GM19239 (cell line): Measurements from ENCODE around the gene PHRF1.

Source experiments
- DNase-seq: peaks from one replicate; pipeline ENCODE4 v3.0.0; 2011; ENCODE audit warnings: low spot score; ENCODE audit not compliant: insufficient read length
- FAIRE-seq: peaks from 2 replicates; lab custom pipeline; 2011; peaks lifted over from hg19 to GRCh38; lab: Jason Lieb, UNC

PHRF1 gene

DNA sequence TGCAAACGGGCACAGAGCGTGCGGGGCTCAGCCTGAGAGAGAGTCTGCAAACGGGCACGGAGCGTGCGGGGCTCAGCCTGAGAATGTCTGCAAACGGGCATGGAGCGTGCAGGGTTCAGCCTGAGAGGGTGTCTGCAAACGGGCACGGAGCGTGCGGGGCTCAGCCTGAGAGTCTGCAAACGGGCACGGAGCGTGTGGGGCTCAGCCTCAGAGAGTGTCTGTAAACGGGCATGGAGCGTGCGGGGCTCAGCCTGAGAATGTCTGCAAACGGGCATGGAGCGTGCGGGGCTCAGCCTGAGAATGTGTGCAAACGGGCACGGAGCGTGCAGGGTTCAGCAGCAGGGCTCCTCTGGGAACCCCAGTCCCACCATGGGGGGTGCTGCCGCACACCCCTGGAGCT, 13.5 kb downstream of the PHRF1 start:
- FAIRE-seq, result no peak

DNA sequence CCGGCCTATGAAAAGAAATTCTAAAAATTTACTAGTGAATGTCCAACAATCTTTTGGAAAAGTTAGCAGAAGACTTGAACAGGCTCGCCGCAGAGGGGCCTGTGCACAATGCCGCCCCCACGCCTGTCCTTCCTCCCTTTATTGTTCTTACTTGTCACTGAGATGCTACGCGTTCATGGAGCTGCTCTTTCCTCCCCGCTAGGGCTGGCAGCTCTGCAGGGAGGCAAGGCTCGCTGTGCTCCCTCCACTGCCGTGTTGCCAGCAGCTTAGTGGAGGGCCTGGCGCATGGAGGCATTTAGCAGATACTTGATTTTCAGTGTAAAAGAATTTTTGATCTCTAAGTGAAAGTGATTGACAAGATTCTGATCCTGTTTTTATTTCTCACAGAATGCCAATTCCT, 14.7 kb downstream of the PHRF1 start:
- FAIRE-seq, result no peak
- no peak for DNase-seq

More for the DNA sequence above, 13.5 kb downstream of the PHRF1 start:
- no peak for DNase-seq

DNA sequence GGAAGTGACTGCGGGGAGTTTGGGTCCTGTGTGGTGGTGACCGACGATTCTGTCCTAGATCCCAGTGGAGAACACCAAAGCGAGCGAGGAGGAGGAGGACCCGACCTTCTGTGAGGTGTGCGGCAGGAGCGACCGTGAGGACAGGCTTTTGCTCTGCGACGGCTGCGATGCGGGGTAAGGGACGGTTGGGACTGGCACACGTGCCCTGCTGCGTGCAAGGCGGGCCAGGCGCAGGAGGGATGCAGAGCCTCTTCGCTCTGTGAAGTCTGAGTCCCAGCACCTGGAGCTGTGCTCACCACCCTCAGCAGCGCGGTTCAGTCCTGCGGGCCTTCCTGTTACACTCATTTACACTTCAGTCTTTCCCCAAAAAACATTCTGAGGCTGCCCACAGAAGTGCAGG, 16.2 kb downstream of the PHRF1 start:
- FAIRE-seq, result no peak

DNA sequence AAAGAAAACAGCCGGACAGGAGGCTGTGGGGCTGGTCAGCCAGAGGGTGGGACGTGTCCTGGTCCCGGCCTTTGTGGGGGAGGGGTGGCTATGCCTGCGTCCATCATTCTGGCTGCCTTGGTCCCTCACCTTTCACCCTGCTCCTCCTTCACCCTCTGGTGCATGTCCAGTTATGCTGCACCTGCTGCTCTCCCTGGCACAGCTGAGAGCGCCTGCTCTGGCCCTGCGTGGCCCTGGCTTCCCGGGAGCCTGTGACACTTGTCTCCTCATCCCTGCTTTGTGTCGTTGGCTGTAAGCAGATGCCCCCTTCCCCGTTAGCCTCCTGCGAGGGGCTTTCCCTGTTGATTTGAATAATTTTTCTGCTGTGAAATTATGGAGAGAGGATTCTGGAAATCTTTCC, 16.6 kb downstream of the PHRF1 start:
- FAIRE-seq (no peak), DNase-seq (no peak)

More for the DNA sequence above, 16.2 kb downstream of the PHRF1 start:
- DNase-seq, result no peak

DNA sequence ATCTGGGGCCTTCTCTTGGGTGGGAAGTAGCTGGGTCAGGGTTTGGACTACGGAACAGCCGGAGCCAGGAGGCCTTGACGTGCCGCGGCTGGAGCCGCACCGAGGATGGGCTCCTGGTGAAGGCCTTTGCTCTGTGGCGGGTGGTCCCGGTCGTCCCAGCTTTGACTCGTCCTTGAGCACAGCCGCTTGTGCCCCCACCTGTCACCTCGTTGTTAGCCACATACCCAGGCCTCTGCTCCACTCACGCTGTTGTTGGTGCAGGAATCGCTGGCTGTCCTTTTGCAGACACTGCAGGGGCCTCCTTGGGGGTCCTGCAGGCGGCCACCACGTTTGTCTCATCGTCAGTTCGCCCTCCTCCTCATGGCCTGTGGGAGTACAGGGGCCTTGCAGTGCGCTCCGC, 17.1 kb downstream of the PHRF1 start:
- no peak for DNase-seq
- FAIRE-seq, result no peak

DNA sequence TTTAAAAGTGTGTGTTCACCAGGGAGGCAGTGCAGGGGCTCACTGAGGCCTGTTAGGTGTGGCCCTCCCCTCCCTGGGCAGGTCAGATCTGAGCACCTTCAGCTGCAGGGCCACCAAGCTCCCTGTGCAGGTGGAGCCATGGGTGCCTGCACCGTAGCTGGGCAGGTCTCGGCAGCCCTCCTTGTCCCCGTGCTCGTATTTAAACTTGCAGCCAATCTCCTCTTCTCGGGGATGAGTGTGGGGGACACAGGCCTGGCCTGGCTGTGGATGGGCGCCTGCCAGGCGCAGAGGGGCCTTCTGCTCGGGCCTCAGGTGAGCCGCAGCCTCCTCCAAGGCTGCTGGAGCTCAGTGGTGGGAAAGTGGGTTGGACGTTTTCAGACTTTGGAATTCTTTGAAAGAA, 19.1 kb downstream of the PHRF1 start:
- DNase-seq (no peak), FAIRE-seq (no peak)

GRCh38 chr11:596374-596773, 20.1 kb downstream of the PHRF1 start:
- FAIRE-seq (no peak), DNase-seq (no peak)

- FAIRE-seq (no peak), DNase-seq (no peak)
Measured at GRCh38 chr11:597166-597725, 21.0 kb downstream of the PHRF1 start.

- no peak for DNase-seq
- no peak for FAIRE-seq
Measured at GRCh38 chr11:598005-598680, 21.9 kb downstream of the PHRF1 start.

- no peak for FAIRE-seq
- DNase-seq, result no peak
Measured at GRCh38 chr11:601573-602245, 25.4 kb downstream of the PHRF1 start.

GRCh38 chr11:603154-603553, 26.9 kb downstream of the PHRF1 start:
- no peak for DNase-seq
- FAIRE-seq, result no peak

- no peak for DNase-seq
- FAIRE-seq, result no peak
Measured at GRCh38 chr11:605286-606129, 29.2 kb downstream of the PHRF1 start.

DNA sequence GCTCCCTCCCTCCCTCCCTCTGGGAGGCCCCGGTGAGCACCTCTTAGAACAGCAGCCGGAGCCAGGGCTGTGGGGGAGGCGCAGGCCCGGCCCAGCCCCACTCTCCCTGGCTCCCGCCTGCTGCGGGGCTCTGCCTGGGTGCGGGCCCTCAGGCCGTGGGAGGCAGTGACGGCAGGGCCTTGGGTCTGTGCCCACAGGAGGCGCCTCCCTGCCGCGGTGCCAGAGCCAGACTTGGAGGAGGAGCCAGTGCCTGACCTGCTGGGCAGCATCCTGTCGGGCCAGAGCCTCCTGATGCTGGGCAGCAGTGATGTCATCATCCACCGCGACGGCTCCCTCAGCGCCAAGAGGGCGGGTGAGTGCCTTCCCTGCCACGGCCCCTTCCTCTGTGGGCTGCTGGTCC, 30.0 kb downstream of the PHRF1 start:
- DNase-seq, result no peak
- FAIRE-seq, result no peak

GRCh38 chr11:607020-607780, 30.9 kb downstream of the PHRF1 start:
- DNase-seq (no peak), FAIRE-seq (no peak)

DNA sequence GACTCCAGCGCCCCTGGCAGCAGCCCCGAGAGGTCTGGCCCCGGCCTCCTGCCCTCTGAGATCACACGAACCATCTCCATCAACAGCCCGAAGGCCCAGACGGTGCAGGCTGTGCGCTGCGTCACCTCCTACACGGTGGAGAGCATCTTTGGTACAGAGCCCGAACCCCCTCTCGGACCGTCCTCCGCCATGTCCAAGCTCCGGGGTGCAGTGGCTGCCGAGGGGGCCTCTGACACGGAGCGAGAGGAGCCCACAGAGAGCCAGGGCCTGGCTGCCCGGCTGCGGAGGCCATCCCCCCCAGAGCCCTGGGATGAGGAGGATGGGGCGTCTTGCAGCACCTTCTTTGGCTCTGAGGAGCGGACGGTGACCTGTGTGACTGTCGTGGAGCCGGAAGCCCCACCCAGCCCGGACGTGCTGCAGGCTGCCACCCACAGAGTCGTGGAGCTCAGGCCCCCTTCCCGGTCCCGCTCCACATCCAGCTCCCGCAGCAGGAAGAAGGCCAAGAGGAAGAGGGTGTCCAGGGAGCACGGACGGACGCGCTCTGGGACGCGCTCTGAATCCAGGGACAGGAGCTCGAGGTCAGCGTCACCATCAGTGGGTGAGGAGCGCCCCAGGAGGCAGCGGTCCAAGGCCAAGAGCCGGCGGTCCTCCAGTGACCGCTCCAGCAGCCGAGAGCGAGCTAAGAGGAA, 31.8 kb downstream of the PHRF1 start:
- FAIRE-seq (no peak), DNase-seq (no peak)

GRCh38 chr11:608791-609251, 32.6 kb downstream of the PHRF1 start:
- DNase-seq, result no peak
- no peak for FAIRE-seq

- DNase-seq (no peak), FAIRE-seq (no peak)
Measured at GRCh38 chr11:609341-609811, 33.1 kb downstream of the PHRF1 start.

DNA sequence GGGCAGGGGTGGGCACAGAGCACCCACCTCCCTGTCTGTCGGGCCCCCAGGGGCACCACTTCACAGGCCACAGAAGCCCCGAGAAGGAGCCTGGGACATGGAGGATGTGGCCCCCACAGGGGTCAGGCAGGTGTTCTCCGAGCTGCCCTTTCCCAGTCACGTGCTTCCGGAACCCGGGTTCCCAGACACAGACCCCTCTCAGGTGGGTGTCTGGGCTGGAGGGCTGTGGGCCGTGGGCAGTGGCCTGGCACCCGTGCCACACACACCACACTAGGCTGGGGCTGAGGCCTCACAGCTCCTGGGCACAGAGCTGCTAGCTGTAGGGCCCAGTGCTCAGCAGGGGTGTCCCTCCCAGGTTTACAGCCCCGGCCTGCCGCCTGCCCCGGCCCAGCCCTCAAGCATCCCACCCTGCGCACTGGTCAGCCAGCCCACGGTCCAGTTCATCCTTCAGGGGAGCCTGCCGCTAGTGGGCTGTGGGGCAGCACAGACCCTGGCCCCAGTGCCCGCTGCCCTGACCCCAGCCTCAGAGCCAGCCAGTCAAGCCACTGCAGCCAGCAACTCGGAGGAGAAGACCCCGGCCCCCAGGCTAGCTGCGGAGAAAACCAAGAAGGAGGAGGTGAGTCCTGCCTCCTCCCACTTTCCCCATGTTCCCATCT, 34.0 kb downstream of the PHRF1 start:
- no peak for FAIRE-seq
- DNase-seq, result no peak
